ENCODE results near the gene CFAP46. TPM values are rescaled to one million over a fixed set of nuclear protein-coding genes. Genes with fewer than 3 reads are reported as not detected.
A peak's percentile ranks its signal among the peaks of the same experiment; 100 is the strongest.
"Not testable (repeated sequence)": the region's sequence is repeated elsewhere in the genome, so short reads cannot be mapped to it uniquely, and the experiment has no call there.

The CFAP46 gene
- total RNA-seq, 2 experiments from 2014 or later = 0.07 TPM; not detected in 1

GRCh38 chr10:132933308-132934042 is 8.9 kb downstream of the CFAP46 start:
- H3K36me3 Mint-ChIP-seq = no peaks in the 10 kb centered on the region
- DNase-seq = no peak
- no peak overlapping the region for H3K4me3 Mint-ChIP-seq
- ChIA-PET POLR2A (no interaction called here), CTCF (no interaction called here)
- peaks cover 3% of the 10 kb centered on the region for H3K27me3 Mint-ChIP-seq
- intact Hi-C loops (cut with micrococcal nuclease) = no loop called here
- H3K27ac Mint-ChIP-seq = no peak overlapping the region
- H3K9me3 Mint-ChIP-seq = peaks cover 2% of the 10 kb centered on the region
- peaks cover 16% of the 10 kb centered on the region for H3K4me1 Mint-ChIP-seq (ENCODE audit: low read depth)

GRCh38 chr10:132932461-132933307 is 9.7 kb downstream of the CFAP46 start:
- intact Hi-C loops (cut with micrococcal nuclease) = no loop called here
- CTCF ChIA-PET = no interaction called here
- no peak for DNase-seq

GRCh38 chr10:132931258-132932250 is 10.8 kb downstream of the CFAP46 start:
- DNase-seq = peak; percentile 39
- H3K27ac Mint-ChIP-seq = peak overlapping the region; percentile 45
- H3K36me3 Mint-ChIP-seq, H3K4me3 Mint-ChIP-seq, CTCF ChIA-PET, POLR2A ChIA-PET, H3K27me3 Mint-ChIP-seq, H3K9me3 Mint-ChIP-seq: not testable (repeated sequence)
- peaks cover 16% of the 10 kb centered on the region for H3K4me1 Mint-ChIP-seq (ENCODE audit: low read depth)
- intact Hi-C loops (cut with micrococcal nuclease) = loop anchor here (2.0 kb wide), 1 partner anchor 31 kb away; no protein-coding TSS in a partner anchor

More at GRCh38 chr10:132932461-132933307, 9.7 kb downstream of the CFAP46 start:
- H3K36me3 Mint-ChIP-seq = no peaks in the 10 kb centered on the region
- H3K27me3 Mint-ChIP-seq = no peaks in the 10 kb centered on the region
- H3K9me3 Mint-ChIP-seq = peaks cover 2% of the 10 kb centered on the region
- H3K27ac Mint-ChIP-seq = peak overlapping the region; percentile 45
- peaks cover 16% of the 10 kb centered on the region for H3K4me1 Mint-ChIP-seq (ENCODE audit: low read depth)
- POLR2A ChIA-PET = no interaction called here
- no peak overlapping the region for H3K4me3 Mint-ChIP-seq

GRCh38 chr10:132930701-132931100 is 11.7 kb downstream of the CFAP46 start:
- H3K4me1 Mint-ChIP-seq (ENCODE audit: low read depth) = peaks cover 16% of the 10 kb centered on the region
- H3K36me3 Mint-ChIP-seq, CTCF ChIA-PET, H3K9me3 Mint-ChIP-seq, POLR2A ChIA-PET, H3K27me3 Mint-ChIP-seq, H3K4me3 Mint-ChIP-seq: not testable (repeated sequence)
- peak overlapping the region; percentile 58 for H3K27ac Mint-ChIP-seq
- intact Hi-C loops (cut with micrococcal nuclease) = loop anchor here (2.0 kb wide), 1 partner anchor 32 kb away; no protein-coding TSS in a partner anchor
- DNase-seq = peak; percentile 49

- Mint-ChIP-seq H3K9me3 (peaks cover 2% of the 10 kb centered on the region), H3K4me1 (ENCODE audit: low read depth) (peaks cover 16% of the 10 kb centered on the region), H3K36me3 (no peaks in the 10 kb centered on the region), H3K4me3 (no peak overlapping the region), H3K27ac (peak overlapping the region; percentile 67), H3K27me3 (no peaks in the 10 kb centered on the region)
- DNase-seq = peak; percentile 41
- intact Hi-C loops (cut with micrococcal nuclease) = loop anchor here (2.0 kb wide), 1 partner anchor 33 kb away; no protein-coding TSS in a partner anchor
- ChIA-PET POLR2A (no interaction called here), CTCF (no interaction called here)
These were observed 12.3 kb downstream of the CFAP46 start for GRCh38 chr10:132929953-132930548.

GRCh38 chr10:132929480-132929879 is 12.9 kb downstream of the CFAP46 start:
- intact Hi-C loops (cut with micrococcal nuclease) = no loop called here
- Mint-ChIP-seq H3K4me3 (no peak overlapping the region), H3K27me3 (no peaks in the 10 kb centered on the region), H3K36me3 (no peaks in the 10 kb centered on the region), H3K9me3 (peaks cover 2% of the 10 kb centered on the region), H3K4me1 (ENCODE audit: low read depth) (peaks cover 16% of the 10 kb centered on the region), H3K27ac (no peak overlapping the region)
- CTCF ChIA-PET = no interaction called here
- DNase-seq = no peak
- POLR2A ChIA-PET = no interaction called here

GRCh38 chr10:132928261-132928660 is 14.1 kb downstream of the CFAP46 start:
- H3K4me1 Mint-ChIP-seq (ENCODE audit: low read depth) = peaks cover 16% of the 10 kb centered on the region
- no peaks in the 10 kb centered on the region for H3K27me3 Mint-ChIP-seq
- no peak overlapping the region for H3K27ac Mint-ChIP-seq
- ChIA-PET CTCF (no interaction called here), POLR2A (no interaction called here)
- no peaks in the 10 kb centered on the region for H3K36me3 Mint-ChIP-seq
- intact Hi-C loops (cut with micrococcal nuclease) = no loop called here
- peaks cover 2% of the 10 kb centered on the region for H3K9me3 Mint-ChIP-seq
- no peak for DNase-seq
- H3K4me3 Mint-ChIP-seq = no peak overlapping the region

- intact Hi-C loops (cut with micrococcal nuclease) = no loop called here
- DNase-seq = no peak
- Mint-ChIP-seq H3K27me3 (no peaks in the 10 kb centered on the region), H3K4me1 (ENCODE audit: low read depth) (peaks cover 16% of the 10 kb centered on the region), H3K9me3 (peaks cover 2% of the 10 kb centered on the region), H3K36me3 (no peaks in the 10 kb centered on the region), H3K4me3 (no peak overlapping the region), H3K27ac (no peak overlapping the region)
- CTCF ChIA-PET = no interaction called here
- POLR2A ChIA-PET = no interaction called here
These were observed 14.5 kb downstream of the CFAP46 start for GRCh38 chr10:132927824-132928223.

- intact Hi-C loops (cut with micrococcal nuclease) = no loop called here
- no peaks in the 10 kb centered on the region for H3K36me3 Mint-ChIP-seq
- H3K4me1 Mint-ChIP-seq (ENCODE audit: low read depth) = peaks cover 12% of the 10 kb centered on the region
- DNase-seq = no peak
- no peak overlapping the region for H3K4me3 Mint-ChIP-seq
- peaks cover 2% of the 10 kb centered on the region for H3K9me3 Mint-ChIP-seq
- H3K27ac Mint-ChIP-seq = no peak overlapping the region
- POLR2A ChIA-PET = no interaction called here
- CTCF ChIA-PET = no interaction called here
- H3K27me3 Mint-ChIP-seq = no peaks in the 10 kb centered on the region
These were observed 15.4 kb downstream of the CFAP46 start for GRCh38 chr10:132926777-132927650.

GRCh38 chr10:132926070-132926469 is 16.3 kb downstream of the CFAP46 start:
- peaks cover 4% of the 10 kb centered on the region for H3K4me1 Mint-ChIP-seq (ENCODE audit: low read depth)
- peaks cover 2% of the 10 kb centered on the region for H3K9me3 Mint-ChIP-seq
- no peaks in the 10 kb centered on the region for H3K36me3 Mint-ChIP-seq
- H3K4me3 Mint-ChIP-seq = no peak overlapping the region
- no peak overlapping the region for H3K27ac Mint-ChIP-seq
- CTCF ChIA-PET = no interaction called here
- DNase-seq = no peak
- POLR2A ChIA-PET = no interaction called here
- H3K27me3 Mint-ChIP-seq = no peaks in the 10 kb centered on the region
- intact Hi-C loops (cut with micrococcal nuclease) = no loop called here

GRCh38 chr10:132925614-132926013 is 16.8 kb downstream of the CFAP46 start:
- POLR2A ChIA-PET = no interaction called here
- CTCF ChIA-PET = no interaction called here
- Mint-ChIP-seq H3K4me3 (no peak overlapping the region), H3K27me3 (no peaks in the 10 kb centered on the region), H3K27ac (no peak overlapping the region), H3K4me1 (ENCODE audit: low read depth) (peaks cover 4% of the 10 kb centered on the region), H3K36me3 (no peaks in the 10 kb centered on the region), H3K9me3 (peaks cover 2% of the 10 kb centered on the region)
- DNase-seq = no peak
- intact Hi-C loops (cut with micrococcal nuclease) = no loop called here
